ENCODE results near the gene HUWE1. TPM values are rescaled to one million over a fixed set of nuclear protein-coding genes. Genes with fewer than 3 reads are reported as not detected.
A peak's percentile ranks its signal among the peaks of the same experiment; 100 is the strongest.

Gene HUWE1
- total RNA-seq, 2 donors from 2014 or later: 116 to 169 TPM

DNA sequence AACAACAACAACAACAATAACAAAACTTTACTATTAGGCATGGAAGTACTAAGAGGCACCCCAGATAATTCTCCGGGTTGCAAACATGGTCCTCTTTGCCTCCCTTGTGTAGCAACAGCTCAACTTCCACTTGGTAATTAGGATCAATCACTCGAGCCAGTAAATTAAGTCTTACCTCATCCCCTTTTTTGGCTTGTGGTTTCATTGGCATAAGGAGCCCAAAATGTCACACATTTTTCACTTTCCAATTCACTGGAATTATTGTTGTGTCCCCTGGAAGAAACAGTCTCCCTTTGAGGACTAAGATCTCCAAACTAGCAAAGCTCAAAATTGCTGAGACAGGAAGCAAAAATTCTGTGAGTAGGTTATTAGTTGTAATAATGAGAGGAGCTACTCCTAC is 203.1 kb downstream of the HUWE1 start:
- no peak for DNase-seq
- intact Hi-C loops (cut with DNase I): loop anchor here (5.0 kb wide), 1 partner anchor 166 kb away; no protein-coding TSS in a partner anchor
- Histone ChIP-seq H3K4me3 (no peak overlapping the region), H3K36me3 (no peaks in the 10 kb centered on the region), H3K27me3 (no peaks in the 10 kb centered on the region), H3K9ac (ENCODE audit: low read depth in 2 of 2, low read length in 2 of 2) (no peak overlapping the region), H3K27ac (no peak overlapping the region), H3K4me1 (no peaks in the 10 kb centered on the region), H3K9me3 (no peaks in the 10 kb centered on the region)
- TF ChIP-seq, protein P1, sequence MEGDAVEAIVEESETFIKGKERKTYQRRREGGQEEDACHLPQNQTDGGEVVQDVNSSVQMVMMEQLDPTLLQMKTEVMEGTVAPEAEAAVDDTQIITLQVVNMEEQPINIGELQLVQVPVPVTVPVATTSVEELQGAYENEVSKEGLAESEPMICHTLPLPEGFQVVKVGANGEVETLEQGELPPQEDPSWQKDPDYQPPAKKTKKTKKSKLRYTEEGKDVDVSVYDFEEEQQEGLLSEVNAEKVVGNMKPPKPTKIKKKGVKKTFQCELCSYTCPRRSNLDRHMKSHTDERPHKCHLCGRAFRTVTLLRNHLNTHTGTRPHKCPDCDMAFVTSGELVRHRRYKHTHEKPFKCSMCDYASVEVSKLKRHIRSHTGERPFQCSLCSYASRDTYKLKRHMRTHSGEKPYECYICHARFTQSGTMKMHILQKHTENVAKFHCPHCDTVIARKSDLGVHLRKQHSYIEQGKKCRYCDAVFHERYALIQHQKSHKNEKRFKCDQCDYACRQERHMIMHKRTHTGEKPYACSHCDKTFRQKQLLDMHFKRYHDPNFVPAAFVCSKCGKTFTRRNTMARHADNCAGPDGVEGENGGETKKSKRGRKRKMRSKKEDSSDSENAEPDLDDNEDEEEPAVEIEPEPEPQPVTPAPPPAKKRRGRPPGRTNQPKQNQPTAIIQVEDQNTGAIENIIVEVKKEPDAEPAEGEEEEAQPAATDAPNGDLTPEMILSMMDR (IDR thresholded peaks at IDR 0.05): no peak

Small RNAs within 50 kb of the gene (microRNA-seq; reads per million reads assigned to microRNA genes)
- 6,134 reads per million, percentile 91 among the genes with 10 or more reads in this experiment for gene MIR98
- gene MIRLET7F2: 4,720 reads per million, percentile 90 among the genes with 10 or more reads in this experiment

Measured in colonic mucosa (tissue), 4 donors.